ENCODE measurements around the gene NOSTRIN.

Gene NOSTRIN

DNA sequence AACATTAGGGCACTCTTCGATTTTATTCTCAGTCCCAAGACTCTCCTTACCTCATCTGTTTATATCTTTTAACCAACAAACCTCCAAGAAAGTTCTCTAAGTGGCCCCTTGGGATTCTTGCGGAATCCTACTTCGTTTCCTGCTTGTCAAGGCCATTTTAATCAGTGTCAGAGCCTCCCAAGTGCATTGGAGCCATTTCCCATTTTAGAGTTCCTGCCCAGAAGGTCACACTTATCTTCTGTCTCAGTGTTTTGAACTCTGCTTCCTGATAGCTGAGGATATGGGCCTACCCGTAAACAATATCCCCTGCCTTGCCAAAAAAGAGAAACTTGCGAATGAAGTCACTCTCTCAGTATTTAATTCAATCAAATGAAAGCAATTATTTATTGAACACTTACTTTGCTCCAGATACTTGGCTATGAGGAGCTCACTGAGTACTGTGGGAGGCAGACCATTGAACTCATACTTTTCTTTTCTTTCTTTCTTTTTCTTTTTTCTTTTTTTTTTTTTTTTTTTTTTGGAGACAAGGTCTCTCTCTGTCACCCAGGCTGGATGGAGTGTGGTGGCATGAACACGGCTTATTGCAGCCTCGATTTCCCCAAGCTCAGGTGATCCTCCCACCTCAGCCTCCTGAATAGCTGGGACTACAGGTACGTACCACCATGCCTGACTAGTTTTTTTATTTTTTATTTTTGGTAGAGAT, 5.7 kb upstream of the NOSTRIN start:
- no peak for DNase-seq (ENCODE audit: extremely low spot score)
- CTCF ChIA-PET: interaction anchor here (0.8 to 1.5 kb wide), 3 partner anchors 13 to 23 kb away, joined by 3 to 4 read pairs (median 4); no protein-coding TSS in a partner anchor
- TF ChIP-seq, protein P1, sequence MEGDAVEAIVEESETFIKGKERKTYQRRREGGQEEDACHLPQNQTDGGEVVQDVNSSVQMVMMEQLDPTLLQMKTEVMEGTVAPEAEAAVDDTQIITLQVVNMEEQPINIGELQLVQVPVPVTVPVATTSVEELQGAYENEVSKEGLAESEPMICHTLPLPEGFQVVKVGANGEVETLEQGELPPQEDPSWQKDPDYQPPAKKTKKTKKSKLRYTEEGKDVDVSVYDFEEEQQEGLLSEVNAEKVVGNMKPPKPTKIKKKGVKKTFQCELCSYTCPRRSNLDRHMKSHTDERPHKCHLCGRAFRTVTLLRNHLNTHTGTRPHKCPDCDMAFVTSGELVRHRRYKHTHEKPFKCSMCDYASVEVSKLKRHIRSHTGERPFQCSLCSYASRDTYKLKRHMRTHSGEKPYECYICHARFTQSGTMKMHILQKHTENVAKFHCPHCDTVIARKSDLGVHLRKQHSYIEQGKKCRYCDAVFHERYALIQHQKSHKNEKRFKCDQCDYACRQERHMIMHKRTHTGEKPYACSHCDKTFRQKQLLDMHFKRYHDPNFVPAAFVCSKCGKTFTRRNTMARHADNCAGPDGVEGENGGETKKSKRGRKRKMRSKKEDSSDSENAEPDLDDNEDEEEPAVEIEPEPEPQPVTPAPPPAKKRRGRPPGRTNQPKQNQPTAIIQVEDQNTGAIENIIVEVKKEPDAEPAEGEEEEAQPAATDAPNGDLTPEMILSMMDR (IDR thresholded peaks at IDR 0.05; ENCODE audit: control extremely low read depth, extremely low read depth, low read depth, missing control alignments): no peak
- POLR2A ChIA-PET: no interaction called here

DNA sequence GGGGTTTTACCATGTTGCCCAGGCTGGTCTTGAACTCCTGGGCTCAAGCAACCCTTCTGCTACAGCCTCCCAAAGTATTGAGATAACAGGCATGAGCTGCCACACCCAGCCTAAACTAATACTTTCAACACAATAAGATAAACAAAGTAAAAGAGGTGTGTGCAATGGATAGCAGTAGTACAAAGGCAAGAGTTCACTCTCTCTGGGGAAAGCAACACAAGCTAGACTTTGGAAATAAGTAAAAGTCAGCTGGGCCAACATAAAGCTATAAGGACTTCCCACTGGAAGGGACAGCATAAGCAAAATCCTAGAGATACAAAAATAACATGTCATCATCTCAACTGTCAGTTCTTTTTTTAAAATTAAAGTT, 5.2 kb upstream of the NOSTRIN start:
- DNase-seq (ENCODE audit: extremely low spot score): no peak
- POLR2A ChIA-PET: no interaction called here
- CTCF ChIA-PET: interaction anchor here (1.5 kb wide), 1 partner anchor 23 kb away, joined by 4 read pairs; no protein-coding TSS in a partner anchor
- TF ChIP-seq, protein P1 (IDR thresholded peaks at IDR 0.05; ENCODE audit: control extremely low read depth, extremely low read depth, low read depth, missing control alignments): no peak

DNA sequence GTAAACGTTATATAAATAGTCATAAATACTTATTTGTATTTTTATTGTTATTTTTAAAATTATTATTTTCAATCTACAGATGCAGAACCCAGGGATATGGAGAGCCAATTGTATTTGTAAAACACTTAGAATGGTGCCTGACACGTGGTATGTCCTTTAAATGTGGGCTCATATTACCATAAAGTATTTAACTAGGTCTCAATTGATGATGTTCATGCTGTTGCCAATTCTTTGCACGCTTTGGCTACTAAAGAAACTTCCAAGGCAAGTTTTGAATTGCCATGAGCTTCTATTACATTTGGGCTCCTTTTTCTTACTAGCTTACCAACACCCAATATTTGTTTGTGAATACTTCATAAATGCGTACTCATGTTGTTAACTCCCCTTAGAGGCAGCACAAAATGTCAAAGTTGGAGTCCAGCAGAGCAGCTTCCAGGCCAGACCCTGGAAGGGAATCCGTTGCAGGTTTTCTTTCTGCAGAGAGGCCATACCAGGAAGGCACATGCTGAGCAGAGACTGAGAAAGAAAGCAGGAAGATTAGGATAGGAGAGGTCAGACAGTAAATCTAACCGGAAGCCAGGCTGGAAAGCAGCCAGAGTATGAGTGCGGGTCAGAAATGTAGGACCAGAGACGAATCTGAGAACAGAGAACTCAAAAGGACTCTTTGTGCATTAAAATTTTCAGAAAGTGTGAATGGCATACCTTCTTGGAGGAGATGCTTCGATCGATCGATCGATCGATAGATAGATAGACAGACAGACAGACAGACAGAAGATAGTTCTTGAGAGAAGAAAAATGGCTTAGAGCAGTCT, 4.2 kb upstream of the NOSTRIN start:
- DNase-seq (ENCODE audit: extremely low spot score): no peak
- ChIA-PET CTCF (interaction anchor here (1.5 kb wide), 1 partner anchor 24 kb away, joined by 4 read pairs; no protein-coding TSS in a partner anchor), POLR2A (no interaction called here)

DNA sequence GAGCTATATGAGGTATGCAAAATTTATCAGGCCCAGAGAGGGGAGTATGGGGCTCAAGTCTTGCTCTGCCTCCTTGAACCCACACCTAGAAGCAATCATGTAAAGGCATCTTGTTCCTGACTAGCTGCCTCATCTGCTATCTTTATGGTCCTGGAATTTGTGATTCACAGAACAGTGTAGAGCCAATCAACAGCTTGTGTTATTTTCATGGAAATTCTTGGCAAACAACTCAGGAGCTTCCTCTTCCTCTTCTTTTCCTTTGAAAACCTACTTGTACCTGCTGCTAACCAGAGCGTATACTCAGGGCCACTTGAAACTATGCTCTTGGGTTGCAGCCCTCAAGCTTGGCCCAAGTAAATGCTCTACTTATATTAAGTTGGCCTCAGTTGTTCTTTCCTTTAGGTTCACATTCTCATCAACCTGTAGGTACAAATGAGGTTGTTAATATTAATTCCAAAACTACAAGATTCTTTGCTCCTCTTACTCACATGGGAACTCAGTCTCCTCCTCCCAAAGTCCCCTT, 3.5 kb upstream of the NOSTRIN start:
- TF ChIP-seq, protein P1 (IDR thresholded peaks at IDR 0.05; ENCODE audit: control extremely low read depth, extremely low read depth, low read depth, missing control alignments): no peak
- POLR2A ChIA-PET: no interaction called here
- CTCF ChIA-PET: no interaction called here
- no peak for DNase-seq (ENCODE audit: extremely low spot score)

More for the DNA sequence above, 4.2 kb upstream of the NOSTRIN start:
- TF ChIP-seq, protein P1 (IDR thresholded peaks at IDR 0.05; ENCODE audit: control extremely low read depth, extremely low read depth, low read depth, missing control alignments): no peak

DNA sequence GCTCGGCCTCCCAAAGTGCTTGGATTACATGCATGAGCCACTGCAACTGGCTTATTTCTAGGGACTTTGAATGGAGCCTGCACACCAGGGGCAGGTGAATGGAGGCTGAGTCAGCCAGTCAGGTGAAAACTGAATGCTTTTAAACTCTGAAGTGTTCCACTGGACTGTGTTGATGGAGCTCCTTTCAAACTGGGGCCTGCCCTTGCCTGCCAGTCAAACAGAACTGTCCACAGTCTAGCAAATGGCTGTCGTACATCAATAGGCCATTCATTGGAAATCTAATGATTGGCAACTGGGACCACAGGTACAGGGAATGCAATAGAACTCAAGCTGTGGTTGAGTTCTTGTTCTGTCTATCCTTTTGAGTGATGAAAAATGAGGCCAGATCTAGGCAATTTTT, 966 bp upstream of the NOSTRIN start:
- ChIA-PET POLR2A (no interaction called here), CTCF (interaction anchor here (1.3 kb wide), 1 partner anchor 28 kb away, joined by 3 read pairs; no protein-coding TSS in a partner anchor)
- TF ChIP-seq, protein P1 (IDR thresholded peaks at IDR 0.05; ENCODE audit: control extremely low read depth, extremely low read depth, low read depth, missing control alignments): no peak
- no peak for DNase-seq (ENCODE audit: extremely low spot score)

DNA sequence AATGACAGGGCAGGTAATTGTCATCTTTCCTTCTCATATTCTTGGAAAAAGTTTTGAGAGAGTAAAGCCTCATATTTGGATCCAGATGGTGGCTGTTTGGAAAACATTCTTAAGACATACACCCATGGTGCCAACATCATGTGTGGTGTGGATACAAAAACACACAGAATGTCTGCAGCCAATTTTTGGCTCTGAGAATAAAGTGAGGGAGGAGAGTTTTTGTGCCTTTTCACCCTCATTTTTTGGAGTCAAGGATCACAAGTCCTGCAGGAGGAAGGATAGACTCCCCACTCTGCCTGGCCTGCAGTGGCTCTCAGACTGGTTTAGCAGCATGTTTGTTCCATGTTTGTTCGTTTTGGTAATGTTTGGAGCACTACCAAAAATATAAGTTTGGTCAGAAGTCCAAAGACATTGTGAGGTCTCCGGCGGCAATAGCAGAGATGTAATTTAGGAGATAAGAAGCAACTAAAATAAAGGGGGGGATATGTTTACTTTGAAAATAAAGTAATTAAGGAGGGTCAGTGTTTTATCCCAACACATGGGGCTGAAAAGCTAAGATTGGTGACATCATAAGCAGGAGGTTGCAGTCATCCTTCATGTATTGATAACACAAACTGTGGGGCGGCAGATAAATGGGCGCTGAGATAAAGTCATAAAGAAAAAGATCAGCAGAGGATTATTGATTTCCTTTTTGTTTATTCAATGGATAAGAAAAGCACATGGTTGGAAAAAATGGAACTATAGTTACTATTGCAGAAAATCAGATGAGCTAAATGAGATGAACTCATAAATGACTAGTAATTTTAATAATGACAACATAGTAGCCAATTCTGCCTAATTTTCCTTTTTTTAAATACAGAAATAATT, 655 bp downstream of the NOSTRIN start:
- DNase-seq (ENCODE audit: extremely low spot score): no peak
- POLR2A ChIA-PET: no interaction called here
- CTCF ChIA-PET: interaction anchor here (1.4 kb wide), 1 partner anchor 16 kb away, joined by 3 read pairs; no protein-coding TSS in a partner anchor
- TF ChIP-seq, protein P1 (IDR thresholded peaks at IDR 0.05; ENCODE audit: control extremely low read depth, extremely low read depth, low read depth, missing control alignments): no peak
